IPS DF 4.7 (cell line): Measurements from ENCODE around the gene MCF2L.

ENCODE experiments used
- DNase-seq: peaks from one replicate; pipeline ENCODE4 v3.0.0-alpha.2; 2013; ENCODE audit warnings: low spot score; ENCODE audit errors: extremely low read depth

Gene MCF2L

DNA sequence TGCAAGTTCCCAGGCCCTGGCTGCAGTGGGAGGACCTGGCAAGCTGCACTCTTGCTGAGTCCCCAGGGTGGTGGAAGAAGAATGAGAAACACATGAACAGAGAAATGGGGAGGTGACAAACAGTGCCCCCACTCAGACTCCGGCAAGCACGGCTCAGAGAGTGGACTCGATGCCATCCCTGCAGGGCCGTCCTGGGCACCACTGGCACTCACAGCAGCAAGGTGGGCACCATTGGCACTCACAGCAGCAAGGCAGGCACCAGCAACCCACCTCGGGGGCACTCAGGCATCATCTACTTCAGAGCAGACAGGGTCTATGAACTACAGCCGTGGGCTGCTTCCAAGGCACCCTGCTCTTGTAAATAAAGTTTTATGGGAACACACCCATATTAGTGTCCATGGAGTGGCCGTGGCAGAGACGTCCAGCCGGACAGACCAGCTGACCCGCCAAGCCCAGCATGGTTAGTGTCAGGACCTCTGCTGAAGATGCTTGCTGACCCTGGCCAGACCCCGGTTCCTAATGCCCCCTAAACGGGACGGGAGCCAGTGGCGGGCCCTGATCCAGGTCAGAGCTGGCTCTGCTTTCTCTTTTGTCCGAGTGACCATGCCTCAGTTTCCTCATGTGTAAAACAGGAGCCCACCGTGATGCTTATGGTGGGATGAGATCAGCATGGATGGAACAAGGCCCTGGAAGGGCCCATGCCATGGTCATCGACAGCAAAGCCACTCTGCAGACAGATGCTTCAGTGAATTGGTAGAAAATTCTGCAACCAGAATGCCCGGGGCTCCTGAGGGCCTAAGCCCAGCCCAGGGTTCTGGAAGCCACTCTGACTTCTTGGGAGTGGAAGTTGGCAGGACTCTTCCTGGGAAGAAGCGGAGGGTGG lies 151.5 kb downstream of the MCF2L start:
- no peak for DNase-seq

- DNase-seq, result no peak
These were observed 152.3 kb downstream of the MCF2L start for GRCh38 chr13:113121183-113121927.

DNA sequence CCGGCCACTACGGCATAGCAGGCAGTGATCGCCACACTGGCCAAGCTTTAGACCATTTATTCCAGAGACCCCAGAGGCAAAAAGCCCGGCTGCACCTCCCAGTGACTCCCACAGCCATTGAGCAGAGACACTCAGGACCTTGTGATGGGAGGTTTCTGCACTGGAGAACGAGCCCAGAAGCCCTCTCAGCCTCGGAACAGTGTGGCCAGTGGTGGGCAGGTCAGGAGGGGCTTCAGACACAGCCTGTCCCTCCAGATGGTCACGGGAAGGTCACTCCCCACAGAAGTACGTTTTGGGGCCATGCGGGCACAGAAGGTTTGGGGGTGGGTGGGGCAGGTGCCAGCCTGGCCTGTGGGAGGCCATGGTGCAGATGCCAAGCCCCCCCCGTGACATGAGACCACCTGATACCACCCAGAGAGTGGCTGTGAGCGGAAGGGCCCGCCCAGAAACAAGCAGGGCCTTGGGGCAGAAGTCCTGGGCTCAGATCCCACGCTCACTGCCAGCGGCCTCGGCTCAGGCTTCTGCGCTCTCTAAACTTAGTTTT lies 153.0 kb downstream of the MCF2L start:
- no peak for DNase-seq

DNA sequence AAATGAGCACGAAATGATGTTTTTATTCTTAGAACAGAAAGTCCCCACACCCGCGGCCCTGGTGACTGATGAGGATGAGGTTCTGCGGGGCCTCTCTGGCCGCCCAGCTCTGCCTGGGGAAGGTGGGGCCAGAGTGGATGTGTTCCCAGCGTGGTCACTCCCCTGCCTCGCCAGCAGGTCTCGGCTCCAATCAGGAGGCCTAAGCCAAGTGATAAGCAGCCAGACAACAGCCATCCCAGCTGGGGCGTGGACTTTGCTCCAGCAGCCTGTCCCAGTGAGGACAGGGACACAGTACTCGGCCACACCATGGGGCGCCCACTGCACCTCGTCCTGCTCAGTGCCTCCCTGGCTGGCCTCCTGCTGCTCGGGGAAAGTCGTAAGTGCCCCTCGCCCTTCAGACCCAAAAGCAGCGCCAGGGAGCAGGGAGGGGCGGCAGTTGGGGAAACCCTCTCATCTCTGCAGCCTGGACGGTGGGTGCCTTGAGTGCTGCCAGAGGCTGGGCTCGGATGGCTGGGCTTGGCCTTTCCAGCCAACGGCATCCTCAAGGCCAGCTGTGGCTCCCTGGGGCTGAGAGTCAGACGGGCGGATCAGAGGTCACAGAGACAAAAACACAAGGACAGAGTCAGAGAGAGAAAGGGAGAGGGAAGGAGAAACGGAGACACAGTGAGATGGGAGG lies 153.7 kb downstream of the MCF2L start, which contains the start of gene F10:
Gene F10 (plus strand): TSS at position 250 of the 676 bp plus-strand sequence. CDS start 57 bp downstream, at position 307.
- DNase-seq, result peak; percentile 33

- no peak for DNase-seq
These were observed 154.5 kb downstream of the MCF2L start for GRCh38 chr13:113123226-113124201.

GRCh38 chr13:113124211-113124970 lies 155.4 kb downstream of the MCF2L start:
- no peak for DNase-seq

DNA sequence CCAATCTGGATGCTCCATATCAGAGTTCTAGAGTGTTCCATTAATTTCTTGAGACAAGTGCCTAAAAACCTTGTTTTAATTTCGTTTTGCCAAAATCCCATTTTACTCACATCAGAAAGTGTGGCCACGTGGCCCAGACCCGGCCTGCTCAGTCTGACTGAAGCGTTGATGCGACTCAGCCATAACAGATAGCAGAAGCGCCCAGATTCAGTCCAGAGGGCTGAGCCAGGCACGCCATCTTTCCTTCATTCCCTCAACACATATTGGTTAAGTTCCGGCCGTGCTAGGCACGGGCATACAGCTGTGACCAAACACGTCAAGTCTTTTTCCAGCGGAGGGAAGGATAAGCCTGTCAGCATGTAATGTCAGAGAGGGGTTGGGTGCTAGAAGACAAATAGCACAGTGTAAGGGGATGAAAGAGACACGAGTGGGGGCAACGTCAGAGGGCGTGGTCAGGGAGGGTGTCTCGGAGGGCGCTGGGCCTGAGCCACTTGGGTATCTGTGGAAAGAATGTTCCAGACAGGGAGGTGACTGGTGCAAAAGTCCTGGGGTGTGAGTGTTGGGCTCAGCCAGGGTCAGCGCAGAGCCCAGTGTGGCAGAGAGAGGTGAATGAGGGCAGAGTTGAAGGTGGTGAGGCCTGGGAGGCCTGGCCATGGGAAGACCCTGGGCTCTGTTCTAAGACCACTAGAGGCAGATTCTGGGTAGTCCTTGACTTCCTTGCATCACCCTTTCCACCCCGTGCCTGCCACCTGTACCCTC lies 156.7 kb downstream of the MCF2L start:
- no peak for DNase-seq

- DNase-seq, result no peak
These were observed 157.5 kb downstream of the MCF2L start for GRCh38 chr13:113126265-113127150.

DNA sequence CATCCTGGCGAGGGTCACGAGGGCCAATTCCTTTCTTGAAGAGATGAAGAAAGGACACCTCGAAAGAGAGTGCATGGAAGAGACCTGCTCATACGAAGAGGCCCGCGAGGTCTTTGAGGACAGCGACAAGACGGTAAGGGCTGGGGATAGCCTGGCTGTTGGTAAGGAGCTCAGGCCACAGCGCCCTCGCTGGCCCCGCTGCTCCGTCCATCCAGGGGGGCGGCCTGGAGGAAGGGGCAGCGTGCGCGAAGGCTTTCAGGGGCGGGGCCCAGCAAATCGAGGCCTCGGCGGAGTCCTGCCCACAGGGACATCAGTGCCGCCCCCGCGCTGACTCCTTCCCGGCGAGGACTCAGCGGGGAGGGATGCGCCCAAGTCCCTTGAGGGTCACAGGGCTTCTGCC lies 160.5 kb downstream of the MCF2L start:
- no peak for DNase-seq

DNA sequence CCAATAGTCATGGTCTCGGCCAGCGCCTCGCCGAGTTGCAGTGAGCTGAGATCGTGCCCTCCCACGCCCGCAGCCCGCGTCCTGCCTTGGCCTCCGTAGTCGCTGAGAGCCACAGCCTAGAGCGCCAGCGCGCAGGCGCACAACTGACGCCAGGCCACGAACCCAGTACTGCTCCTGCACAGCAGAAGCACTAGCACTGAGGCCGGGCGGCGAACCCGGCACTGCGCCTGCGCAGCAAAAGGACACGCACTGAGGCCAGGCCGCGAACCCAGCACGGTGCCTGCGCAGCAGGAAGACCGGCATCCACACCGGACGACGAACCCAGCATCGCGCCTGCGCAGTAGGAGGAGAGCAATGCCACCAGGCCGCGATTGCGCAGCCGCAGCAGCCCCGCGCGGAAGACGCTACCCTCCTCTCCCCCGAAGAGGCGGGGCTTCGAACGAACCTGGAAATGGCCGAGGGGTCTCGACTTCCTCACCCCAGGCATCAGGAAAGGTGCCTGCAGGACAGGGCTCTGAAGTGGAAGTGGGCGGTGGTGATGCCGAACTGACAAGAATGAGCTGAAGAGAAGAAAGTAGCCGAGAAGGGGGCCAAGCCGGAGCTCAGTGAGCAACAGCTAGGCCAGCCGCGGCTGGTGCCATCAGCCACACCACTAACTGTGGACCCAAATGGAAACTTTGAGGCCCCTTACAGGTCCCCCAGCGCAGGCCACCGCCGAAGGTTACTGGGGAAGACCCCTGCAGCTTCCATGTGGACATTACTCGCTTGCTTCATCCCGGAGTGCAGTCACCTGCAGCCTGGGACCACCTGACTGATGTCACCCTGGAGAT lies 161.1 kb downstream of the MCF2L start:
- DNase-seq, result no peak

GRCh38 chr13:113135281-113135760 lies 166.3 kb downstream of the MCF2L start:
- DNase-seq, result no peak

DNA sequence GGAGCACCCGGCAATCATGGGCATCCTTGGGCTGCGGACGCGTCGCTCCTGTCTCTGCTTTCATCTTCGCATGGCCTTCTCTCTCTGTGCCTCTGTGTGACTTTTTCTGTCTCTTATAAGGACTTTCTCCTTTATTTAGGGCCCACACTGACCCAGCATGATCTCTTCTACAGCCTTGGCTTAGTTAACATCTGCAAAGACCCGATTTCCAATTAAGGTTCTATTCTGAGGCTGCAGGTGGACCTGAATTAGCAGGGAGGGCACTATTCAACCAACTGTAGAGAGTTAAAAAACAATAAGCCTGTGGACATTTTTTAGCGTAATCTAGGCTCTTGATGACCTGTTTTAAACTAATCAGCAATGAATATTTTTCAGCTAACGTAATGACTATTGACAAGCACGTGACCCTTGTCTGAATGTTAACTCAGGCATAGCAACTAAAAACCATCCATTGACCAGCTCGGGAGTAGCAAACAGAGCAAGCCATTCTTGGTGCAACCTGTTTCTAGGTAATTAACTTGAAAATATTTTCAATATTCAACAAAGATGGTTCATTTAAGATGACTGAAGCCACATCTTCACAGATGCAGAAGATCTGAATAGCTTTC lies 168.8 kb downstream of the MCF2L start:
- no peak for DNase-seq

DNA sequence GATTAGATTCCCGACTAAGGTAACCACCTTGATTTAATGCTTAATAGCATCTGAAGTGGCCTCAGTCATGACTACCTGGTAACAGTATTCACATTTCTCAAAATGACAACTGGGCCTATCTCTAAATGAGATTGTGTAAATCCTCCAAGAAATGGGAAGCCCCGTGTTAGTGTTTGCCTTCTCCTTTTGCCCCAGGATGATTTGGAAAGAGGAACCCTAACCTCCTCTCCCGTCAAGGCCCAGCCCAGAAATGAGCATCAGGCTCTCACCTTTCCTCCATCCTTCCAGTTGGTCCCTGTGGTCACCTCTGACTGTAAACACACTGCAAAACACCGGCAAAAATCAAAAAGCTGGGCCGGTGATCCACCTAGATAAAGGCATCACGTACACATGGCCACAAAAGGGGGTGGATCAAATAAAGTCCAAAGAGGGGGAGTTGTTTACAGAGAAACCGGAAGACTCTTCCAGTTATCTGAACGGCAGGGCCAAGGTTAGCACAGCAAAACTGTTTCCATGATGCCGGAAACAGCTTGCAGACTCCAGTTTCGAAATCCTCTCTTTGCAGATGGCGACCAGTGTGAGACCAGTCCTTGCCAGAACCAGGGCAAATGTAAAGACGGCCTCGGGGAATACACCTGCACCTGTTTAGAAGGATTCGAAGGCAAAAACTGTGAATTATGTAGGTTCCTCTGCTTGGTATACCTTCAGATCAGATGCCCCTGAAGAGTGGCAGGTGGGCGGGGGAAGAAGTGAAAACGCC lies 170.0 kb downstream of the MCF2L start:
- DNase-seq, result no peak

DNA sequence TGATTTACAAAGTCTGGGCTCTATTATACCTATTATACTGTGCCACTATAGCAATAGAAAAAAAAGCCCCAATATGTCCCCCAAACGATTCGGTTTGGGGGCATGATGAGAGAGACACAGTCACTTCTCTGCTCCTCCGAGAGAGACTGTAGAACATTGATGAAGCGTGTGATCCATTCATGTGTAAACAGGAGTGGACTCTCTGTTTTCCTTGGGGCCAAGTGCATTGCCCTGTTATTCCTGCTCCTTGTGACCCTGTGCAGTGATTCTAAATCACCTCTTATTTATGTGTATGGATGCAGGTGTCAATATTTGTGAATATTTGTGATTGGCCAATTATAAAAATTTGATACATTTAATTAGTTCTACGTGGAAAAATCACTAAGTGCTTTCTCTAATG lies 170.6 kb downstream of the MCF2L start:
- DNase-seq, result no peak

DNA sequence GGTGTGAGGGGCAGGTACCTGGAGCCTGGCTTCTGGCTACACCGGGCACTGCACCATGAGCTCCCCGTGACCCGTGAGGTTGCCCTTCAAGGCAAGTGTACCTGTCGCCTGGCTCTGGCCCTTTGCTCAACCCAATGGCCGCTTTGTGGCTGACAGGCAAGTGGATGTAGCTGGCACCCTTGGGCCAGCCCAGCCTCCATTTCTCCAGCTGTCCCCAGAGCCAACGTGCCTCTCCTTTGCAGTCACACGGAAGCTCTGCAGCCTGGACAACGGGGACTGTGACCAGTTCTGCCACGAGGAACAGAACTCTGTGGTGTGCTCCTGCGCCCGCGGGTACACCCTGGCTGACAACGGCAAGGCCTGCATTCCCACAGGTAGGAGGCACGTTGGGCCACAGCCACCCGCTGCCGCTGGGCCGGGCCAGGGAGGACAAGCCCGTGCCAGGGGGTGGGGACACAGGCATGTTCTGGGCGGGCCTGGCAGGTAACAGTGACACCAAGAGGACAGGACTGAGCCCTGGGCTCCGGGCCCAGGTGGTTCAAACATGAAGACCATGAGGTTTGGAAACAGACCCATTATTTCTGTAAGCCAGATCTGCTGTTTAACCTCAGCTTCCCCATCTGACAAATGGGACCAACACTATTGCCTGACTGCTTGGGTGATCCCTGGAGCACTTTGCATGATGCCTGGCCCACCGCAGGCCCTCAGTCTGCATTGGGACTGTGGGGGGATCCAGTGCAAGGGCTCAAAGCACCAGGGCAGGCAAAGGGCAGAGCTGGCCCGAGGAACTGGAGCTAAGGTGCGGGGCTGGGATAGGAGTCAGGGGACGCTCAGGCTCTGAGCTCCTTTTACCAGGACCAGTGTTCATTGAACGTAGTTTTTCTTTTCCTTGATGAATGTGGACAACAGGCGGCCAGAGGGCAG lies 171.9 kb downstream of the MCF2L start:
- DNase-seq, result no peak
